BE2C (cell line): Measurements from ENCODE around the gene DDA1.
A peak's percentile ranks its signal among the peaks of the same experiment; 100 is the strongest.

ENCODE experiments used
- DNase-seq: peaks from one replicate; pipeline ENCODE4 v3.0.0-alpha.2; 2020
- H3K27me3 ChIP-seq: fragments of 250-450 bp; sonication (Bioruptor Pico); 2 replicates; pipeline ENCODE4 v1.5.1; 2020; ENCODE audit warnings: mild to moderate bottlenecking
- H3K36me3 ChIP-seq: fragments of 250-450 bp; sonication (Bioruptor Pico); 2 replicates; pipeline ENCODE4 v1.5.1; 2020; ENCODE audit warnings: mild to moderate bottlenecking
- H3K4me1 ChIP-seq: fragments of 250-450 bp; sonication (Bioruptor Pico); 2 replicates; pipeline ENCODE4 v1.5.1; 2020
- H3K4me3 ChIP-seq: 2 replicates; pipeline ENCODE4 v1.5.1; 2011; ENCODE audit warnings: low read depth, low read length
- H3K9me3 ChIP-seq: fragments of 250-450 bp; sonication (Bioruptor Pico); 2 replicates; pipeline ENCODE4 v1.5.1; 2020
- TF ChIP-seq, protein P1 (sequence below): IDR thresholded peaks from 2 replicates; pipeline ENCODE4 v1.5.1; 2012; ENCODE audit warnings: mild to moderate bottlenecking, low read depth, low read length

DDA1 gene

GRCh38 chr19:17323300-17323963 lies 14.1 kb downstream of the DDA1 start:
- no peaks in the 10 kb centered on the region for H3K9me3 ChIP-seq
- TF ChIP-seq, protein P1, sequence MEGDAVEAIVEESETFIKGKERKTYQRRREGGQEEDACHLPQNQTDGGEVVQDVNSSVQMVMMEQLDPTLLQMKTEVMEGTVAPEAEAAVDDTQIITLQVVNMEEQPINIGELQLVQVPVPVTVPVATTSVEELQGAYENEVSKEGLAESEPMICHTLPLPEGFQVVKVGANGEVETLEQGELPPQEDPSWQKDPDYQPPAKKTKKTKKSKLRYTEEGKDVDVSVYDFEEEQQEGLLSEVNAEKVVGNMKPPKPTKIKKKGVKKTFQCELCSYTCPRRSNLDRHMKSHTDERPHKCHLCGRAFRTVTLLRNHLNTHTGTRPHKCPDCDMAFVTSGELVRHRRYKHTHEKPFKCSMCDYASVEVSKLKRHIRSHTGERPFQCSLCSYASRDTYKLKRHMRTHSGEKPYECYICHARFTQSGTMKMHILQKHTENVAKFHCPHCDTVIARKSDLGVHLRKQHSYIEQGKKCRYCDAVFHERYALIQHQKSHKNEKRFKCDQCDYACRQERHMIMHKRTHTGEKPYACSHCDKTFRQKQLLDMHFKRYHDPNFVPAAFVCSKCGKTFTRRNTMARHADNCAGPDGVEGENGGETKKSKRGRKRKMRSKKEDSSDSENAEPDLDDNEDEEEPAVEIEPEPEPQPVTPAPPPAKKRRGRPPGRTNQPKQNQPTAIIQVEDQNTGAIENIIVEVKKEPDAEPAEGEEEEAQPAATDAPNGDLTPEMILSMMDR = no peak
- no peak for DNase-seq
- H3K36me3 ChIP-seq = peaks cover 19% of the 10 kb centered on the region
- H3K4me1 ChIP-seq = no peaks in the 10 kb centered on the region
- no peaks in the 10 kb centered on the region for H3K27me3 ChIP-seq
- H3K4me3 ChIP-seq = peak overlapping the region; percentile 28; the same call in 1 of the 2 replicates

GRCh38 chr19:17323964-17324332 lies 14.6 kb downstream of the DDA1 start:
- H3K36me3 ChIP-seq = peaks cover 18% of the 10 kb centered on the region
- no peaks in the 10 kb centered on the region for H3K9me3 ChIP-seq
- H3K27me3 ChIP-seq = no peaks in the 10 kb centered on the region
- H3K4me1 ChIP-seq = no peaks in the 10 kb centered on the region
- peak overlapping the region; percentile 28; the same call in 1 of the 2 replicates for H3K4me3 ChIP-seq
- no peak for DNase-seq
- TF ChIP-seq, protein P1 = no peak; the same call in 1 of the 2 replicates

GRCh38 chr19:17324357-17325114 lies 15.2 kb downstream of the DDA1 start:
- DNase-seq = no peak
- Histone ChIP-seq H3K27me3 (no peaks in the 10 kb centered on the region), H3K36me3 (peaks cover 13% of the 10 kb centered on the region), H3K4me1 (no peaks in the 10 kb centered on the region), H3K9me3 (no peaks in the 10 kb centered on the region), H3K4me3 (no peak overlapping the region)
- TF ChIP-seq, protein P1 = no peak

- Histone ChIP-seq H3K4me3 (no peak overlapping the region), H3K36me3 (peaks cover 12% of the 10 kb centered on the region), H3K4me1 (no peaks in the 10 kb centered on the region), H3K27me3 (no peaks in the 10 kb centered on the region), H3K9me3 (no peaks in the 10 kb centered on the region)
- TF ChIP-seq, protein P1 = no peak
- no peak for DNase-seq
Observed at GRCh38 chr19:17325133-17325532, 15.8 kb downstream of the DDA1 start.

GRCh38 chr19:17325881-17326594 lies 16.7 kb downstream of the DDA1 start:
- no peak overlapping the region for H3K4me3 ChIP-seq
- 0 out of 2 replicates have a peak, but pooled peaks cover 8% of the 10 kb centered on the region for H3K36me3 ChIP-seq
- no peaks in the 10 kb centered on the region for H3K9me3 ChIP-seq
- no peak for DNase-seq
- no peaks in the 10 kb centered on the region for H3K4me1 ChIP-seq
- H3K27me3 ChIP-seq = no peaks in the 10 kb centered on the region
- TF ChIP-seq, protein P1 = no peak

GRCh38 chr19:17326595-17326966 lies 17.2 kb downstream of the DDA1 start:
- Histone ChIP-seq H3K4me3 (no peak overlapping the region), H3K4me1 (no peaks in the 10 kb centered on the region), H3K9me3 (no peaks in the 10 kb centered on the region), H3K36me3 (0 out of 2 replicates have a peak, but pooled peaks cover 4% of the 10 kb centered on the region), H3K27me3 (no peaks in the 10 kb centered on the region)
- TF ChIP-seq, protein P1 = no peak
- no peak for DNase-seq
